HG03039 (cell line): Measurements from ENCODE around the gene RCL1.

Experiments
- ATAC-seq: cut with Tn5 transposase; IDR thresholded peaks from one replicate; pipeline ENCODE4 v1.9.1; 2021; ENCODE audit warnings: mild to moderate bottlenecking, moderate library complexity; ENCODE audit not compliant: unreplicated experiment

RCL1 gene

DNA sequence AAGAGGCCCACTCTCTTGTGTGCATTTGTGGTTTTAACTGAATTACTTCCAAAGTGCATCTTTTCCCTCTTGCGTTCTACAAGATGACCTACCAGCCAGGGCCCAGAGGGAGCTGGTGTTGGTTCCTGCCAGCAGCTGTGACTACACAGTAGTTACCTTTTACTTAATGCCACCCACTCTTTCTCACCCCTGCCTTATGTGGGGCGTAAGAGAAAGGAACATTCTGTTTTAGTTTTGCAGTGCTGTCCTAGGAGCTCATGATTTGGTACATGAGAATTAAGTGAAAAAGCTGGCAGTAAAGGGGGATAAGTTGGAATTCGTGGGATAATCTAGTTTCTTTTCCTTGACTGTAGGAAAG is 45.4 kb downstream of the RCL1 start:
- ATAC-seq, result no peak

- ATAC-seq, result no peak
These were observed 46.7 kb downstream of the RCL1 start for GRCh38 chr9:4839470-4839912.

- no peak for ATAC-seq
These were observed 47.3 kb downstream of the RCL1 start for GRCh38 chr9:4840018-4840417.

GRCh38 chr9:4842213-4842612 is 49.5 kb downstream of the RCL1 start:
- no peak for ATAC-seq

DNA sequence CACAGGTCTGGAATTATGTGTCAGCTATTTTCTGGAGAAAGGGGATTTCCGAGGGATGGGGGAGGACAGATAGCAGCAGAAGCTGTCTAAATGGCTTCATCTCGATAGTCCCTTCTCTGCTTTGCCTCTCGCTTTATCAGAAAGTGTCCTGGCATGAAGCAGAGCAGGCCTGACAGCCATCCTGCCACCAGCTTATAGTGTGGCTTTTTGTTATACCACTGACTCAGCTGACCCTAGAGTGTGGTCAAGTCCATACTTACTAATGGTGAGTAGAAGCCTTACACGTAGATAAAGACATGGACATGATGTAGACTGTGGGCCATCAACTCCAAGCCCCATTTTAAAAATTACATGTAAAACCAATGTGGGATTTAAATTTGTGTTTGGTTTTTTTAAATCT is 50.0 kb downstream of the RCL1 start:
- ATAC-seq, result no peak

DNA sequence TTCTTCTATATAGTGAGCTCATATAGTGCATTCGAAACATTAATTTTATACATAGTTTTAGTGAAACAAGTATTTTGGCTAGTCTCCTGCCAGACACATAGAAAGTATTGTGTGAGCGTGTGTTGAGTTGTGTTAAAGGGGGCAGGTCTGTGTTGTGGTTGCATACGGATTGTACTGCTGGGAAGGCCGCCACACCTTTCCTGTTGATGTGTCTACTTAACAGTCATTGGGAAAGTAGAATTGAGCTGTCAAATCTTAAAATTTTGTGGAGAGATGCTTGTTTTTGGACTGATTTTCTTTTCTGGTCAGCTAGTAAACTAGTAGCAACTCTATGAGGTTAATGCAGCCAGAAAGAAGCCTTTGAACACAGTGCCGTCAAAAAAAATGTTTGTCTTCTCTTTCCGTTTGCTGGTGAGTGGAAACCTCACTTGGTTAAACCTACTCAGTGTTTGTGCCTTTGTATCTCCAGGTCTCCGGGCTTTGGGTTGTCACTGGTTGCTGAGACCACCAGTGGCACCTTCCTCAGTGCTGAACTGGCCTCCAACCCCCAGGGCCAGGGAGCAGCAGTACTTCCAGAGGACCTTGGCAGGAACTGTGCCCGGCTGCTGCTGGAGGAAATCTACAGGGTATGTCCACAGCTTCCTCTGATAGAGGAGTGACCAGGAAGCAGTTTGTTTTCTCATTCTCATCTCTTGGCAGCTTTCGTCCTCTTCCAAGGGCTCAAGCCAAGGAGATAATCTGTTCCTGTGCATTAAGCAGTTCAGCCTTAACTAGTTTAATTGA is 51.5 kb downstream of the RCL1 start:
- ATAC-seq, result no peak

DNA sequence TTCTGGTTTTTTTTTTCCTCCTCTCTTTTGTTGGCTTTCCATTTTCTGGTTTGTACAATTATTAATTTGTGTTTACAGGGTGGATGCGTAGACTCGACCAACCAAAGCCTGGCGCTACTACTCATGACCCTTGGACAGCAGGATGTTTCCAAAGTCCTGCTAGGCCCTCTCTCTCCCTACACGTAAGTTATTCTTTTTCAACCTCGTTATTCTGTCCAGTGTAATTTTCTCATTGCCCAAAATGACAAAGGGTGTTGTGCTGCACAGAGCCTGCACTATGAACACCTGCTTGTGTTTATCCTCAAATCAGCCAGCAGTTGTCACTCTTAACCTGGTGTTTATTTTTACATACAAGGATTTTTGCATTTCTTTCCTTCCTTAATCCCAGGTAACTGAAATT is 56.6 kb downstream of the RCL1 start:
- no peak for ATAC-seq

- ATAC-seq, result no peak
These were observed 58.0 kb downstream of the RCL1 start for GRCh38 chr9:4850603-4851310.

GRCh38 chr9:4852419-4852818 is 59.7 kb downstream of the RCL1 start:
- ATAC-seq, result no peak

GRCh38 chr9:4854265-4854590 is 61.5 kb downstream of the RCL1 start:
- no peak for ATAC-seq

- no peak for ATAC-seq
These were observed 63.1 kb downstream of the RCL1 start for GRCh38 chr9:4855841-4856240.

DNA sequence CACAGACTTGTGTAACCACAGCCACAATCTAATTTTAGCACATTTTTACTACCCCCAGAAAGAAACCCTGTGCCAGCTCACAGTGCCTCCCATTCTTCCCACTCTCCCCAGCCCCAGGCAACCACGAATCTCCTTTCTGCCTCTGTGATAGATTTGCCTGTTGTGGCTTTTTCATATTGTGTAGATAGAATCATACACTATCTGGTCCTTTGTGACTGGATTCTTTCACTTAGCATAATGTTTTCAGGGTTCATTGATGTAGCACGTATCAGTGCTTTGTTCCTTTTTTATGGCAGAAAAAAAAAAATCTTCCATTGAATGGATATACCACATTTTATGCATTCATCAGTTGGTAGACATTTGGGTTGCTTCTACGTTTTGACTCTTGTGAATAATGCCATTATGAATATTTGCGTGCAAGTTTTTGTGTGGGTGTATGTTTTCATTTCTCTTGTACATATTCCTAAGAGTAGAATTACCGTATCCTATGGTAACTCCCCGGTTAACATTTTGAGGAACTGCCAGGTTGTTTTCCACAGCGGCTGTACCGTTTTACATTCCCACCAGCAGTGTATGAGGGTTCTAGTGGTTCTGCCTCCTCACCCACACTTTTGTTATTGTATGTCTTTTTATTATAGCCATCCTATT is 64.5 kb downstream of the RCL1 start:
- no peak for ATAC-seq

GRCh38 chr9:4859035-4859434 is 66.3 kb downstream of the RCL1 start:
- ATAC-seq, result no peak

- no peak for ATAC-seq
These were observed 67.6 kb downstream of the RCL1 start for GRCh38 chr9:4860383-4860782.

- ATAC-seq, result no peak
These were observed 68.4 kb downstream of the RCL1 start for GRCh38 chr9:4861145-4861544.

DNA sequence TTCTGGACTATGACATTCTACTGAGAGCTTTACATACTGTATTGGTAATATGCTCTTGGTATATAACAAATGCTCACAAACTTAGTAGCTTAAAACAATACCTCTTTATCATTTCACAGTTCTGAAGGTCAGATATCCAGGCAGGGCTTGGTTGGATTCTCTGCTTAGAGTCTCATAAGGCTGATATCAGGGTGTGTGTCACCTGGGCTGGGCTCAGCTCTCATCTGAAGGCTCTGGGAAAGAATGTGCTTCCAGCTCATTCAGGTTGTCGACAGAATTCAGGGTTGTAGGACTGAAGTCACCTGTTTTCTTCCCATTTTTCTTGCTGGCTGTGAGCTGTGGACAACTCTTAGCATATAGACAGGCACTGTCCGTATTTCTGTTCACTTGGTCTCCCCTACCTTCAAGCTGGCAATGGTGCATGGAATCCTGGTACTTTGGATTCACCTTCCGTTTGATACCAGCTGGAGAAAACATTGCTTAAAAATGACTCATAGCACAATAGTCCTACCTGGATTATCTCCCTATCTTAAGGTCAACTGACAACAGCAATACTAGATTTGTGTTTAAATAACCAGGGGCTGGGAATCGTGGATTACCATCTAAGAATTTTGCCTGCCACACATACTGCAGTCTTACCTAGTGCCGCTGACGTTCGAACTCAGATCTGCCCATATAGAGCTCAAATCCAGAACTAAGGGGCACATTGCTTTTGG is 69.2 kb downstream of the RCL1 start:
- no peak for ATAC-seq

GRCh38 chr9:4862506-4863250 is 69.9 kb downstream of the RCL1 start:
- ATAC-seq, result no peak

DNA sequence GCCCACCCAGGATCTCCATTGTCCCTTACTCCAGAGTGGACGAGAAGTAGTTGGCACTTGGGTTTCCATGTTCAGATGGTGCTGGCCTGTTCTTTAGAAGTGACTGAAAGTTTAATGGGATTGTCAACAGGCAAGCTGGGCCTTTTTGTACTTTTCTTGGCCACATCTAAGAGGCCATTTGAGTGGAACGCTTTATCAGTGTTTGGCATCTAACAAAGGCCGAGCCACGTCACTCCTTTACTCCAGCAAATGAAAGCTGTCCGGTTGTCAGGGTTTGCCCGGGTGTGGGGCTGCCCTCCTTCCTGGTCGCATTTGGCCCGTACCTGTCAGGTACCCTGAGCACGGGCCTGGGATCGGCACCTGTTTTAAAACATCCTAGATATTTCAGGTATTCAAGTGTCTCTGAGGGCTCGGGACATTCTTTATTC is 71.5 kb downstream of the RCL1 start:
- ATAC-seq, result no peak

- ATAC-seq, result no peak
These were observed 72.0 kb downstream of the RCL1 start for GRCh38 chr9:4864698-4865097.

DNA sequence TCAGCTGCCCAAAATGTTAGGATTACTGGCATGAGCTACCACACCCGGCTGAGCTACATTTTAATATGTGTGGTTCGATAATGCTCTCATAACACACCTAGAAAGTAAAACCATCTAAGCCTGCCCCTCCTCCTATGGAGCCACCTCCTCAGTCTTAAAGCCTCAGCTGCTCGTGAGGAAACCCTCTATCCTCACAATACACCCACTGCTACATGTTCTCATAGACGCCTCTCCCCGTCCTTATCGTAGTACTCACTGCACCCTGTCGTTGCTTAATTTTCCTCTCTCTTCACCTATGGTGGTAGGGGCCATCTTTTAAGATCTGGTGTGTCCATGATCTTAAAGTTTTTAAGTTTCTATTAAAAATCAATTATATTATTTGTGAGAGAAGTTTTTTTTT is 72.9 kb downstream of the RCL1 start:
- no peak for ATAC-seq
